GM23338 (cell line): ENCODE data around the gene SLAMF9.

ENCODE experiments used
- CREB1 ChIP-seq: fragments of 250-450 bp; sonication (Bioruptor Pico); IDR thresholded peaks from 2 replicates; pipeline ENCODE4 v1.5.0; 2020; ENCODE audit warnings: low read depth, mild to moderate bottlenecking, moderate library complexity
- CTCF ChIP-seq, 2 experiments: fragments of 200-600 bp in 1 of 2; sonication (generic) in 1 of 2; conservative IDR thresholded peaks; 2 replicates each; pipeline versions ENCODE4 v1.5.1 to v1.6.1; 2016 to 2017; ENCODE audit warnings: antibody characterized with exemption in 2 of 2, low read depth in 2 of 2, mild to moderate bottlenecking in 2 of 2, moderate library complexity in 1 of 2
- EZH2 ChIP-seq: fragments of 200-600 bp; sonication (generic); IDR thresholded peaks from one replicate; pipeline ENCODE4 v1.8.0; 2017; ENCODE audit warnings: antibody characterized with exemption, mild to moderate bottlenecking, low read depth; ENCODE audit not compliant: unreplicated experiment
- EZH2phosphoT487 ChIP-seq: fragments of 200-600 bp; sonication (generic); IDR thresholded peaks from one replicate; pipeline ENCODE4 v1.8.1; 2018; ENCODE audit warnings: antibody characterized with exemption; ENCODE audit not compliant: unreplicated experiment
- JUNB ChIP-seq: IDR thresholded peaks from one replicate; pipeline ENCODE4 v1.6.1; 2016; ENCODE audit warnings: antibody characterized with exemption; ENCODE audit not compliant: unreplicated experiment
- POLR2AphosphoS5 ChIP-seq: IDR thresholded peaks from 2 replicates; pipeline ENCODE4 v1.6.1; 2016; ENCODE audit warnings: antibody characterized with exemption, low read depth
- ZNF114 ChIP-seq: fragments of 250-450 bp; sonication (Bioruptor Pico); IDR thresholded peaks from 2 replicates; pipeline ENCODE4 v1.5.0; 2020; ENCODE audit warnings: mild to moderate bottlenecking, moderate library complexity
- TF ChIP-seq, protein P1 (sequence below): IDR thresholded peaks from one replicate; pipeline ENCODE4 v1.6.1; 2018; ENCODE audit warnings: antibody characterized with exemption; ENCODE audit not compliant: unreplicated experiment

GRCh38 chr1:159999204-159999603, 45.2 kb upstream of the SLAMF9 start:
- TF ChIP-seq CTCF (conservative IDR thresholded peaks at IDR 0.05; ENCODE audit: low read depth in 2 of 2), result no peak
- TF ChIP-seq EZH2, result no peak
- TF ChIP-seq POLR2AphosphoS5, result no peak
- no peak for TF ChIP-seq JUNB
- no peak for TF ChIP-seq CREB1 (CRISPR knock-in tag)
- TF ChIP-seq EZH2phosphoT487, result no peak
- TF ChIP-seq ZNF114 (CRISPR knock-in tag), result no peak
- TF ChIP-seq, protein P1, sequence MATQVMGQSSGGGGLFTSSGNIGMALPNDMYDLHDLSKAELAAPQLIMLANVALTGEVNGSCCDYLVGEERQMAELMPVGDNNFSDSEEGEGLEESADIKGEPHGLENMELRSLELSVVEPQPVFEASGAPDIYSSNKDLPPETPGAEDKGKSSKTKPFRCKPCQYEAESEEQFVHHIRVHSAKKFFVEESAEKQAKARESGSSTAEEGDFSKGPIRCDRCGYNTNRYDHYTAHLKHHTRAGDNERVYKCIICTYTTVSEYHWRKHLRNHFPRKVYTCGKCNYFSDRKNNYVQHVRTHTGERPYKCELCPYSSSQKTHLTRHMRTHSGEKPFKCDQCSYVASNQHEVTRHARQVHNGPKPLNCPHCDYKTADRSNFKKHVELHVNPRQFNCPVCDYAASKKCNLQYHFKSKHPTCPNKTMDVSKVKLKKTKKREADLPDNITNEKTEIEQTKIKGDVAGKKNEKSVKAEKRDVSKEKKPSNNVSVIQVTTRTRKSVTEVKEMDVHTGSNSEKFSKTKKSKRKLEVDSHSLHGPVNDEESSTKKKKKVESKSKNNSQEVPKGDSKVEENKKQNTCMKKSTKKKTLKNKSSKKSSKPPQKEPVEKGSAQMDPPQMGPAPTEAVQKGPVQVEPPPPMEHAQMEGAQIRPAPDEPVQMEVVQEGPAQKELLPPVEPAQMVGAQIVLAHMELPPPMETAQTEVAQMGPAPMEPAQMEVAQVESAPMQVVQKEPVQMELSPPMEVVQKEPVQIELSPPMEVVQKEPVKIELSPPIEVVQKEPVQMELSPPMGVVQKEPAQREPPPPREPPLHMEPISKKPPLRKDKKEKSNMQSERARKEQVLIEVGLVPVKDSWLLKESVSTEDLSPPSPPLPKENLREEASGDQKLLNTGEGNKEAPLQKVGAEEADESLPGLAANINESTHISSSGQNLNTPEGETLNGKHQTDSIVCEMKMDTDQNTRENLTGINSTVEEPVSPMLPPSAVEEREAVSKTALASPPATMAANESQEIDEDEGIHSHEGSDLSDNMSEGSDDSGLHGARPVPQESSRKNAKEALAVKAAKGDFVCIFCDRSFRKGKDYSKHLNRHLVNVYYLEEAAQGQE, result no peak
